IMR-90 (cell line): Measurements from ENCODE around the gene ARHGAP5. TPM values are rescaled to one million over a fixed set of nuclear protein-coding genes. Genes with fewer than 3 reads are reported as not detected.

ENCODE experiments used
- ATAC-seq: fragments of 200-7000 bp; cut with Tn5 transposase; 2 replicates; pipeline ENCODE4 v1.9.1; 2020; ENCODE audit warnings: low read depth, mild to moderate bottlenecking, moderate library complexity
- BruUV-seq: library from RNA; stranded (reverse); fragments of 400-500 nt; replicated peaks from 2 replicates; lab custom pipeline; 2021; lab: Mats Ljungman, UMichigan
- CTCF ChIA-PET: fragments of 300-600 bp; formaldehyde crosslinking; extraction: SDS; loops from one replicate; lab custom pipeline; 2021; ENCODE audit warnings: antibody characterized with exemption; lab: Yijun Ruan, JAX
- POLR2A ChIA-PET: fragments of 300-600 bp; sonication (Branson Sonifier 250); formaldehyde crosslinking; loops from one replicate; lab custom pipeline; 2022; ENCODE audit warnings: antibody characterized with exemption; ENCODE audit not compliant: unreplicated experiment; lab: Charles Lee
- DNase-seq: peaks from one replicate; pipeline ENCODE4 v3.0.0; 2013
- H2AFZ ChIP-seq: replicated peaks from 2 replicates; pipeline ENCODE3; 2013; ENCODE audit warnings: low read length, mild to moderate bottlenecking; ENCODE audit not compliant: poor library complexity
- H2AK5ac ChIP-seq: 2 replicates; pipeline ENCODE4 v1.6.1; 2013; ENCODE audit warnings: low read depth, low read length, inconsistent platforms
- H2AK9ac ChIP-seq: replicated peaks from 2 replicates; pipeline ENCODE3; 2013; ENCODE audit warnings: mild to moderate bottlenecking, low read depth, low read length, moderate library complexity; ENCODE audit not compliant: poor library complexity
- H2BK120ac ChIP-seq: 2 replicates; pipeline ENCODE4 v1.6.1; 2013; ENCODE audit warnings: low read depth, low read length, inconsistent platforms
- H2BK15ac ChIP-seq: 3 replicates; pipeline ENCODE4 v1.6.1; 2013; ENCODE audit warnings: low read depth, low read length, inconsistent platforms
- H2BK20ac ChIP-seq: 2 replicates; pipeline ENCODE4 v1.6.1; 2013; ENCODE audit warnings: low read depth, mild to moderate bottlenecking, inconsistent platforms, low read length, moderate library complexity
- H2BK5ac ChIP-seq: 2 replicates; pipeline ENCODE4 v1.6.1; 2013; ENCODE audit warnings: mild to moderate bottlenecking, low read depth, low read length, inconsistent platforms; ENCODE audit not compliant: poor library complexity, severe bottlenecking
- H3K14ac ChIP-seq: replicated peaks from 2 replicates; pipeline ENCODE4 v1.6.1; 2013; ENCODE audit warnings: low read depth, low read length, inconsistent platforms
- H3K18ac ChIP-seq: 2 replicates; pipeline ENCODE4 v1.6.1; 2013; ENCODE audit warnings: low read depth, low read length, control low read depth
- H3K23ac ChIP-seq: 2 replicates; pipeline ENCODE4 v1.6.1; 2013; ENCODE audit warnings: low read depth, low read length, inconsistent platforms
- H3K27ac ChIP-seq: 2 replicates; pipeline ENCODE4 v1.5.1; 2013; ENCODE audit warnings: mild to moderate bottlenecking, control low read depth, low read length; ENCODE audit not compliant: insufficient read depth
- H3K27me3 ChIP-seq: 2 replicates; pipeline ENCODE4 v1.6.1; 2013; ENCODE audit warnings: low read length; ENCODE audit not compliant: control insufficient read depth, insufficient read depth
- H3K36me3 ChIP-seq: 2 replicates; pipeline ENCODE4 v1.6.1; 2013; ENCODE audit warnings: low read length, mixed read lengths; ENCODE audit not compliant: control insufficient read depth, insufficient read depth
- H3K4ac ChIP-seq: 2 replicates; pipeline ENCODE4 v1.6.1; 2013; ENCODE audit warnings: low read depth, low read length, inconsistent platforms
- H3K4me1 ChIP-seq: 2 replicates; pipeline ENCODE4 v1.6.1; 2013; ENCODE audit warnings: low read length, mixed read lengths; ENCODE audit not compliant: control insufficient read depth, insufficient read depth
- H3K4me2 ChIP-seq: 2 replicates; pipeline ENCODE4 v1.6.1; 2013; ENCODE audit warnings: low read depth, mild to moderate bottlenecking, control low read depth, low read length, moderate library complexity
- H3K4me3 ChIP-seq: 2 replicates; pipeline ENCODE4 v1.5.1; 2013; ENCODE audit warnings: low read depth, mild to moderate bottlenecking, control low read depth, low read length, moderate library complexity; ENCODE audit not compliant: insufficient read depth
- H3K56ac ChIP-seq: 2 replicates; pipeline ENCODE4 v1.6.1; 2013; ENCODE audit warnings: low read length, inconsistent platforms; ENCODE audit not compliant: insufficient read depth; ENCODE audit errors: extremely low read depth
- H3K79me1 ChIP-seq, 2 experiments: 2 replicates each; pipeline ENCODE4 v1.6.1; 2013; ENCODE audit warnings: low read length in 2 of 2, inconsistent platforms in 1 of 2, low read depth in 1 of 2
- H3K9ac ChIP-seq: 2 replicates; pipeline ENCODE4 v1.6.1; 2013; ENCODE audit warnings: low read depth, low read length, control low read depth
- H3K9me1 ChIP-seq: 2 replicates; pipeline ENCODE4 v1.6.1; 2013; ENCODE audit warnings: low read length, inconsistent platforms; ENCODE audit not compliant: insufficient read depth
- H3K9me3 ChIP-seq: 2 replicates; pipeline ENCODE4 v1.6.1; 2013; ENCODE audit warnings: low read length; ENCODE audit not compliant: control insufficient read depth, insufficient read depth
- H4K20me1 ChIP-seq: 2 replicates; pipeline ENCODE4 v1.6.1; 2013; ENCODE audit warnings: low read length, inconsistent platforms; ENCODE audit not compliant: insufficient read depth
- H4K5ac ChIP-seq: 2 replicates; pipeline ENCODE4 v1.6.1; 2013; ENCODE audit warnings: mild to moderate bottlenecking, low read depth, low read length, control low read depth
- H4K8ac ChIP-seq, 2 experiments: 2 replicates each; pipeline ENCODE4 v1.6.1; 2013; ENCODE audit warnings: low read depth in 2 of 2, low read length in 2 of 2, control low read depth in 1 of 2, inconsistent platforms in 1 of 2
- H4K91ac ChIP-seq: 2 replicates; pipeline ENCODE4 v1.6.1; 2013; ENCODE audit warnings: low read depth, low read length, inconsistent platforms; ENCODE audit not compliant: insufficient read depth
- BHLHE40 ChIP-seq: fragments of 150-350 bp; IDR thresholded peaks from 2 replicates; pipeline ENCODE4 v1.6.1; 2016; ENCODE audit warnings: mild to moderate bottlenecking, low read depth, low read length
- CEBPB ChIP-seq: IDR thresholded peaks from 2 replicates; pipeline ENCODE4 v1.6.1; 2012; ENCODE audit warnings: low read depth, low read length, improper control_type of control experiment
- CHD1 ChIP-seq: IDR thresholded peaks from 2 replicates; pipeline ENCODE4 v1.6.1; 2012; ENCODE audit warnings: low read depth, low read length, improper control_type of control experiment
- FOS ChIP-seq: fragments of 150-350 bp; IDR thresholded peaks from 2 replicates; pipeline ENCODE4 v1.6.1; 2016; ENCODE audit warnings: low read depth, low read length
- MAFK ChIP-seq: IDR thresholded peaks from 2 replicates; pipeline ENCODE4 v1.6.1; 2012; ENCODE audit warnings: low read depth, low read length, improper control_type of control experiment
- MAZ ChIP-seq: IDR thresholded peaks from 2 replicates; pipeline ENCODE4 v1.6.1; 2012; ENCODE audit warnings: low read depth, mild to moderate bottlenecking, low read length, improper control_type of control experiment, moderate library complexity, borderline replicate concordance
- MXI1 ChIP-seq: IDR thresholded peaks from 2 replicates; pipeline ENCODE4 v1.6.1; 2012; ENCODE audit warnings: low read depth, mild to moderate bottlenecking, low read length, moderate library complexity, borderline replicate concordance
- POLR2A ChIP-seq: IDR thresholded peaks from 2 replicates; pipeline ENCODE4 v1.6.1; 2012; ENCODE audit warnings: mild to moderate bottlenecking, low read depth, low read length
- RAD21 ChIP-seq: IDR thresholded peaks from 2 replicates; pipeline ENCODE4 v1.6.1; 2012; ENCODE audit warnings: low read length, improper control_type of control experiment
- RCOR1 ChIP-seq: IDR thresholded peaks from 2 replicates; pipeline ENCODE4 v1.6.1; 2012; ENCODE audit warnings: mild to moderate bottlenecking, low read length, improper control_type of control experiment; ENCODE audit not compliant: insufficient replicate concordance
- RFX5 ChIP-seq: IDR thresholded peaks from 2 replicates; pipeline ENCODE4 v1.8.0; 2012; ENCODE audit warnings: low read depth, mild to moderate bottlenecking, low read length, moderate library complexity
- SMC3 ChIP-seq: fragments of 150-350 bp; IDR thresholded peaks from 2 replicates; pipeline ENCODE4 v1.6.1; 2016; ENCODE audit warnings: low read depth, mild to moderate bottlenecking, antibody characterized with exemption, low read length, moderate library complexity
- whole genome bisulfite sequencing, 2 experiments: methylation state at CpG; one replicate each; pipeline versions ENCODE4 v1.1.5 to v1.1.7; 2013; ENCODE audit warnings: missing lambda C conversion rate in 2 of 2; ENCODE audit not compliant: insufficient read length in 1 of 2; ENCODE audit errors: extremely low coverage in 2 of 2; 5-methylcytosine and 5-hydroxymethylcytosine counted together
- dilution Hi-C: fragments of 300-500 bp; cut with HindIII; formaldehyde crosslinking; loops from one replicate; pipeline ENCODE4 v1.14.3; 2018; ENCODE audit warnings: low sequenced_read_pairs; ENCODE audit not compliant: unreplicated experiment
- in situ Hi-C: fragments of 300-500 bp; cut with MboI; formaldehyde crosslinking; loops from 3 replicates; pipeline ENCODE4 v1.14.3; 2019; ENCODE audit warnings: low sequenced_read_pairs, inconsistent platforms, mixed read lengths
- intact Hi-C: fragments of 100-400 bp; cut with micrococcal nuclease; formaldehyde crosslinking; loops from 2 replicates; pipeline ENCODE4 v1.10.0; 2022
- polyA plus RNA-seq, 3 experiments: library from polyadenylated mRNA; depleted of rRNA; stranded (reverse); fragments of >200 nt; gene quantifications; 2 replicates each; pipeline ENCODE4 v1.2.3, GENCODE V29; 2012; ENCODE audit warnings: low replicate concordance in 1 of 3
- total RNA-seq: library from RNA; depleted of rRNA; stranded (reverse); fragments of >200 nt; gene quantifications from 2 replicates; pipeline ENCODE4 v1.2.3, GENCODE V29; 2012
- TF ChIP-seq, protein P1 (sequence below): fragments of 150-350 bp; IDR thresholded peaks from 2 replicates; pipeline ENCODE4 v1.6.1; 2017; ENCODE audit warnings: mild to moderate bottlenecking, antibody characterized with exemption, low read length, low read depth
- TF ChIP-seq, protein P2 (sequence below): fragments of 150-350 bp; IDR thresholded peaks from 2 replicates; pipeline ENCODE4 v1.6.1; 2016; ENCODE audit warnings: low read depth, mild to moderate bottlenecking, low read length, moderate library complexity, borderline replicate concordance
- TF ChIP-seq, protein P3 (sequence below): conservative IDR thresholded peaks from 2 replicates; pipeline ENCODE4 v1.5.1; 2012; ENCODE audit warnings: mild to moderate bottlenecking, low read depth, low read length, improper control_type of control experiment

Gene ARHGAP5
- total and polyA plus RNA-seq, 2 of the 4 experiments (the other 2 are of a cell fraction), result 7.4 to 45.3 TPM

DNA sequence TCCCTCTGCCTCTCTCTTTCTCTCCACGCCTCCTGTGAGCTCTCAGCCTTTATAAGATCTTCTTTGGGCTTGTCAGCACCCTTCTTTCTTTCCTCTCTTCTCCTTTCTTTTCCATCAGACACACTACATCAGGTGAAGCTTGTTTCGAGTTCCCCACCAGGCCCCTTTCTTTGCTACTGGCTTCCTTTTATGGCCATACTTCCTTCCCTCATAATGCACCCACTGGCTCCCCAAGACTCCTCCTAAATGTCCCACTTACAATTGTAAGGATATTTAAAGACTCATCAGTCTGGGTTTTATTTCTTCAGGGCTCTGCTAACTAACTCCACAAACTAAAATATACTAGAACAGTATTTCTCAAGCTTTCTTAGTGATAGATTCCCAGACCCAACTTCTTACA lies 129.4 kb downstream of the ARHGAP5 start:
- H2AFZ ChIP-seq, result no peak overlapping the region
- H4K5ac ChIP-seq, result no peak overlapping the region
- no peaks in the 10 kb centered on the region; the same call in 1 of the 2 replicates for H4K20me1 ChIP-seq
- no peak overlapping the region for H2BK20ac ChIP-seq
- H3K9me1 ChIP-seq, result peaks cover 6% of the 10 kb centered on the region; the same call in 1 of the 2 replicates
- no peak overlapping the region for H2AK5ac ChIP-seq
- no peak overlapping the region for H3K4ac ChIP-seq
- BruUV-seq, result no TSS peak
- H3K4me3 ChIP-seq, result no peak overlapping the region
- H3K9me3 ChIP-seq, result no peaks in the 10 kb centered on the region
- no peak overlapping the region for H3K27ac ChIP-seq
- dilution Hi-C loops, result no loop called here
- no peak overlapping the region for H2AK9ac ChIP-seq
- no peak overlapping the region for H3K4me2 ChIP-seq
- no peak overlapping the region for H3K14ac ChIP-seq
- TF ChIP-seq MAFK, result no peak
- TF ChIP-seq, protein P1, sequence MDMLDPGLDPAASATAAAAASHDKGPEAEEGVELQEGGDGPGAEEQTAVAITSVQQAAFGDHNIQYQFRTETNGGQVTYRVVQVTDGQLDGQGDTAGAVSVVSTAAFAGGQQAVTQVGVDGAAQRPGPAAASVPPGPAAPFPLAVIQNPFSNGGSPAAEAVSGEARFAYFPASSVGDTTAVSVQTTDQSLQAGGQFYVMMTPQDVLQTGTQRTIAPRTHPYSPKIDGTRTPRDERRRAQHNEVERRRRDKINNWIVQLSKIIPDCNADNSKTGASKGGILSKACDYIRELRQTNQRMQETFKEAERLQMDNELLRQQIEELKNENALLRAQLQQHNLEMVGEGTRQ, result no peak
- TF ChIP-seq POLR2A, result no peak
- TF ChIP-seq, protein P2, sequence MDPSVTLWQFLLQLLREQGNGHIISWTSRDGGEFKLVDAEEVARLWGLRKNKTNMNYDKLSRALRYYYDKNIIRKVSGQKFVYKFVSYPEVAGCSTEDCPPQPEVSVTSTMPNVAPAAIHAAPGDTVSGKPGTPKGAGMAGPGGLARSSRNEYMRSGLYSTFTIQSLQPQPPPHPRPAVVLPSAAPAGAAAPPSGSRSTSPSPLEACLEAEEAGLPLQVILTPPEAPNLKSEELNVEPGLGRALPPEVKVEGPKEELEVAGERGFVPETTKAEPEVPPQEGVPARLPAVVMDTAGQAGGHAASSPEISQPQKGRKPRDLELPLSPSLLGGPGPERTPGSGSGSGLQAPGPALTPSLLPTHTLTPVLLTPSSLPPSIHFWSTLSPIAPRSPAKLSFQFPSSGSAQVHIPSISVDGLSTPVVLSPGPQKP, result no peak
- no peak for TF ChIP-seq MAZ
- no peak for TF ChIP-seq CEBPB
- no peak for TF ChIP-seq RAD21
- TF ChIP-seq SMC3, result no peak
- TF ChIP-seq, protein P3, sequence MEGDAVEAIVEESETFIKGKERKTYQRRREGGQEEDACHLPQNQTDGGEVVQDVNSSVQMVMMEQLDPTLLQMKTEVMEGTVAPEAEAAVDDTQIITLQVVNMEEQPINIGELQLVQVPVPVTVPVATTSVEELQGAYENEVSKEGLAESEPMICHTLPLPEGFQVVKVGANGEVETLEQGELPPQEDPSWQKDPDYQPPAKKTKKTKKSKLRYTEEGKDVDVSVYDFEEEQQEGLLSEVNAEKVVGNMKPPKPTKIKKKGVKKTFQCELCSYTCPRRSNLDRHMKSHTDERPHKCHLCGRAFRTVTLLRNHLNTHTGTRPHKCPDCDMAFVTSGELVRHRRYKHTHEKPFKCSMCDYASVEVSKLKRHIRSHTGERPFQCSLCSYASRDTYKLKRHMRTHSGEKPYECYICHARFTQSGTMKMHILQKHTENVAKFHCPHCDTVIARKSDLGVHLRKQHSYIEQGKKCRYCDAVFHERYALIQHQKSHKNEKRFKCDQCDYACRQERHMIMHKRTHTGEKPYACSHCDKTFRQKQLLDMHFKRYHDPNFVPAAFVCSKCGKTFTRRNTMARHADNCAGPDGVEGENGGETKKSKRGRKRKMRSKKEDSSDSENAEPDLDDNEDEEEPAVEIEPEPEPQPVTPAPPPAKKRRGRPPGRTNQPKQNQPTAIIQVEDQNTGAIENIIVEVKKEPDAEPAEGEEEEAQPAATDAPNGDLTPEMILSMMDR, result no peak
- TF ChIP-seq MXI1, result no peak
- no peak for TF ChIP-seq RFX5
- TF ChIP-seq FOS, result no peak
- TF ChIP-seq CHD1, result no peak
- no peak for TF ChIP-seq BHLHE40
- TF ChIP-seq RCOR1, result no peak
- H3K79me1 ChIP-seq, result no peaks in the 10 kb centered on the region
- POLR2A ChIA-PET, result no interaction called here
- no peak overlapping the region for H4K91ac ChIP-seq
- CTCF ChIA-PET, result no interaction called here
- H2BK5ac ChIP-seq, result no peak overlapping the region
- ATAC-seq, result no peak
- in situ Hi-C loops, result no loop called here
- H3K23ac ChIP-seq, result no peak overlapping the region
- H3K56ac ChIP-seq, result no peak overlapping the region
- H3K9ac ChIP-seq, result no peak overlapping the region
- 55% methylated on average over 2 of the region's 2 CpGs; no CpG with 5 or more reads in 1 of the 2 experiments for WGBS, 2 experiments
- intact Hi-C loops, result no loop called here
- H3K27me3 ChIP-seq, result peaks cover 6% of the 10 kb centered on the region
- no peak overlapping the region for H2BK120ac ChIP-seq
- H3K18ac ChIP-seq, result no peak overlapping the region
- H3K36me3 ChIP-seq, result no peaks in the 10 kb centered on the region
- no peak overlapping the region for H2BK15ac ChIP-seq
- no peaks in the 10 kb centered on the region for H3K4me1 ChIP-seq
- no peak for DNase-seq
- no peak overlapping the region for H4K8ac ChIP-seq
